M059J (cell line): ENCODE results near the gene PRKCD. TPM values are rescaled to one million over a fixed set of nuclear protein-coding genes. Genes with fewer than 3 reads are reported as not detected.
A peak's percentile ranks its signal among the peaks of the same experiment; 100 is the strongest.

Experiments used
- DNase-seq: peaks from one replicate; pipeline ENCODE4 v3.0.0-alpha.2; 2012; ENCODE audit warnings: low read depth
- total RNA-seq: library from RNA; depleted of rRNA; stranded (reverse); fragments of >200 nt; shearing (Covaris generic); gene quantifications from 2 replicates; pipeline ENCODE4 v1.2.3, GENCODE V29; 2014

The PRKCD gene
- total RNA-seq, 1 experiment from 2014 or later: 1.5 TPM

- DNase-seq: no peak
Measured at GRCh38 chr3:53189276-53189675, 28.3 kb downstream of the PRKCD start.

GRCh38 chr3:53190659-53191058 lies 29.6 kb downstream of the PRKCD start:
- DNase-seq: no peak

- DNase-seq: no peak
Measured at GRCh38 chr3:53191836-53192480, 30.9 kb downstream of the PRKCD start.

GRCh38 chr3:53192608-53193007 lies 31.6 kb downstream of the PRKCD start:
- DNase-seq: no peak

- DNase-seq: no peak
Measured at GRCh38 chr3:53193466-53194209, 32.6 kb downstream of the PRKCD start.

- DNase-seq: peak; percentile 74
Measured at GRCh38 chr3:53194210-53195065, 33.4 kb downstream of the PRKCD start.

GRCh38 chr3:53195066-53195450 lies 34.0 kb downstream of the PRKCD start:
- no peak for DNase-seq

GRCh38 chr3:53195602-53196574 lies 34.9 kb downstream of the PRKCD start:
- DNase-seq: no peak

GRCh38 chr3:53196575-53197407 lies 35.8 kb downstream of the PRKCD start:
- no peak for DNase-seq

- DNase-seq: no peak
Measured at GRCh38 chr3:53198256-53198977, 37.4 kb downstream of the PRKCD start.

- DNase-seq: no peak
Measured at GRCh38 chr3:53198996-53199395, 38.0 kb downstream of the PRKCD start.

GRCh38 chr3:53199834-53200233 lies 38.8 kb downstream of the PRKCD start:
- DNase-seq: no peak

- no peak for DNase-seq
Measured at GRCh38 chr3:53200501-53201498, 39.8 kb downstream of the PRKCD start.

- DNase-seq: no peak
Measured at GRCh38 chr3:53202331-53203015, 41.5 kb downstream of the PRKCD start.

- DNase-seq: no peak
Measured at GRCh38 chr3:53211706-53212702, 51.0 kb downstream of the PRKCD start.

GRCh38 chr3:53213276-53213675 lies 52.3 kb downstream of the PRKCD start:
- no peak for DNase-seq

GRCh38 chr3:53215816-53216215 lies 54.8 kb downstream of the PRKCD start:
- no peak for DNase-seq
